ENCODE measurements around the gene NR3C2.
"Not testable (repeated sequence)": the region's sequence is repeated elsewhere in the genome, so short reads cannot be mapped to it uniquely, and the experiment has no call there.

Gene NR3C2

DNA sequence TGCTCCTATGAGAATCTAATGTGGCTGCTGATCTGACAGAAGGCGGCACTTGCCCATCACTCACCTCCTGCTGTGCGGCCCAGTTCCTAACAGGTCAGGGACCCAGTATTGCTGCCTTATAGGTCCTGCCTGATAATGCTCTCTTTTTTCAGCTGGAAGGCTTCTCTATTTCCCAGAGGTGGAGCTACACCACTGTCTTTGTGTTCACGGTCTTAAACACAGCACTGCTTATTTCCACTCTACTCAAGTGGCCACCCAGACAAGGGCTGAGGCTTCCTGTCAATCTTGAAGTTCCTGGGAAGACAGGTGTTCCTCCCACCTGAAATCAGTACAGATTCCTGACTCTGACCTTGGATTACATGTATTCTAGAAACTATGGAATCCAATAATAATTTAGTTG is 270.6 kb downstream of the NR3C2 start:
- DNase-seq (ENCODE audit: low read depth in 1 of 2, low spot score in 1 of 2), result no peak

DNA sequence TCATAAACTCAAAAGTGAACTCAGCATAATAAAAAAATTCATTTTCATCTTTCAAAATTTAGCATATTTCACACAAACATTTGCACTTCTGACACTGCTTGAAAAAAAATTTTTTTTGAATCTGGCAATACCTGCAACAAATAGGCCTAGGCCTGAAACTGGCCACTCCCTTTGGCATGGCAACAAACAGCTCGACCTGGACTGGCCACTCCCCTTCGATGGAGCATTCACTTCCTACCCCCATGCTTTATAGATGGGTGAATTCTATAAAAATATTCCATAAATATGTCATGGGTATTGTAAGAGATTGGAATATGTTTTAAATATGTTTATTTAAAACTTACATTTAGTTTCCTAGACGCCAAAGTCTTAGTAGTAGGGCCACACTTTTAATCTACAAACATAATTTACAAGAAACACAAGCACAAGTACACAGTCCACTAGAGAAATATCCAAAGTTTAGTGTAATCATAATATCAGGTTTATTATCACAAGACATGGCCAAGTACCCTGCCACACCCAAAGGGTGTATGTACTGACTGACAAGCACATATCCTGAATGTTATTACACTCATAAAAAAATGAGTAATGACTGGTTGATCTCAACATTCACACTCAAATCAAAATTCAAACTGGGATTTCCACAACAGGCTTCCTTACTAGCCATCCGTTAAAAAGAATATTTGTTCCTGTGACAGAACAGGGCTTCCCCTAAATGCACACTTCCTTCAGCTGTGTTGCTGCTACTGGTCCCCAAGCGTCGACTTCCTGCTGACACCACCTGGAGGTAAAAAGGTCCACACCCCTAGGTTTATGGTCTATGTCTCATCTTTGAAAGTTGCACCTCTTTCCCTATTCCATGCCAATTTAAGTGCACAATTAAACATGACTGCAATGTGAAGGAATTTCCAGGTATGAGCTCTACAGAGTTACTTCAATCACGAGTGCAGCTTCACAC is 271.5 kb downstream of the NR3C2 start:
- DNase-seq (ENCODE audit: low read depth in 1 of 2, low spot score in 1 of 2), result no peak

DNA sequence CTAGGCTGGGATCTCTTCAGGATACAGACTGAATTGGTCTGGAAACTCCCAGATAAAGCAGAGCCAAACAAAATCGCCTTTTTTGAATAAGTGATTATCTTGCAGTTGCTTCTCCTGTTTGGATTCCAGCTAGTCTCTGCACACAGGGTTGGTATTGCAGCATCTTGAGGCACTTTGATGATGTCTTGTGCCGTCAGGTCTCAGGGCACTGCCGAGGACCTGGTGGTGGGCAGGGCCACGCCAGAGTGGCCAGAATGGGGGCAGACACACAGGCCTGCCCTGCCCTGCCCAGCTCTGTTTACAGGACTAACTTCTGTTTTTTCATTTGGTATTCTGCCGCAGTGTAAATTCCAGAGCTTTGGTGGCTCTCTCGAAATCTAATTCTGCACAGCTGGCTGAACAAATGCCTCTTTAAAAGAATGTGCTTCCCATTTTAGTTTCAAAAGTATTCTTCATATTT is 276.1 kb downstream of the NR3C2 start:
- DNase-seq (ENCODE audit: low read depth in 1 of 2, low spot score in 1 of 2), result no peak

DNA sequence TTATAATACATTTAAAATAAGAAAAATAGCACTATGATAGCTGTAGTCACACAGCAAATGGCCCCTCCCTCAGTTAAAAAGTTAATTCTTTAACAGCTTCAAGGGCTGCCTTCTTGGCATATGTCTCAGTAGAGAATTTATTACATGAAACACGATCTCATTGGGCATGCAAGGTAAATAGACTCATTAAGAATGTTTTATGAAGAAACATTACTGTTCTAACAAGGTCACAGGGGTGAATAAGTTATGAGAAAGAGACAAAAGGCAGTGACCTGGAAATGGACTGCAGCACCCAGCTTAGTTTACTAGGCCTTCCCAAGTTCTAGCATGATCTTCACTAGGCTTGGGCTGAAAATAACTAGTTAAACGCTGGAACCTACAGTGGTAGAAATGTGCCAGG is 277.7 kb downstream of the NR3C2 start:
- DNase-seq (ENCODE audit: low read depth in 1 of 2, low spot score in 1 of 2), result no peak

DNA sequence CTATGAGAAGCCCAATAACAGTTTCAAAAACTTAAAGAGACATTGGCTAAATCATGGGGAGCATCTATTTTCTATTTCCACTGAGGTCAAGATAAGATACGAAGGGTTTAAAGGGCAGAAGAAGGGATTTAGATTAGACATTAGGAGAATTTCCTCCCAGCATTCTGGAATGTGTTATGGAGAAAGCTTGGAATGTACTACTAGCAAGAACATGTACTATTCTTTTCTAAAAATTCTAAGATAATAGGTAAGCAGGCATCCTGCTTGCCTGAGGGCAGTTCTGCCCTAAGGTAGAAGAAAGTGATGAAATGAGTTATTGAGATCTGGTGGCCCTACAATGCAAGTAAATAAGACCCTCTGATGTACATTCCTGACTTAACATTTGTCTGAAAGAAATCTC is 279.2 kb downstream of the NR3C2 start:
- DNase-seq (ENCODE audit: low read depth in 1 of 2, low spot score in 1 of 2), result no peak

DNA sequence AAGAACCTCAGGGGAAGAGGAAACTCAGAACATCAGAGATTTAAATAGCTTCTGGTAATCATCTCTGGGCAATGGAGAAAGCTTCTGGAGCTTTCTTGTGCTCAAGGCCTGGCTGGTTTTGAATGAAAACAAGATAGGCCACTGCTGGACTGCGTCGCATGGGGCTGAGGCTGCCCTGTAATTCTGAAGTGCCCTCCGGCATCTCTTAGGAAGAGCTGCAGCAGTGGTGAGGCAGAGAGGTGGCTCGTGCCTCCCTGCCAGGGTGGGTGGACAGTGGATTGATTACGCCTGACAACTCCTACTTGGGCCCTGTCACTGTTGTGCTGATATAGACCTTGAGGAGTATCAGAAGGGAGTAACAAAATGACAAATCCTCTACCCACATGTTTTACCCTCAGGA is 279.7 kb downstream of the NR3C2 start:
- DNase-seq (ENCODE audit: low read depth in 1 of 2, low spot score in 1 of 2), result no peak

DNA sequence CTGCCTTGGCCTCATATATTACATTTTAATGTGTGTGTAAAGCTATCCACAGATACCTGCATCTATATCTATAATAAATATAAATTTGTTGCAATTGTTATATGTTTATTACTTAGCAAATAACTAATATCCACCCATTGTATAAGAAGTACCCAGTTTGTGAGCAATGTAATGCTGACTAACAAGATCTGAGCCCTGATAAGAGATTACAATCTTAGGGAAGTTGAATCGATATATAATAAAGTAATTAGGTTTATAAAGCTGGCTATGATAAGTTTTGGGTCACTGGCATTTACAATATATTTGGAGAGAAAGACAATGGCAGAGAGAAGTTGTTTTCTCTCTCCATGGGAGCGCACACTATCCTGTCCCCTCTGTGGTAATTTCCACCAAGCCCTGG is 280.6 kb downstream of the NR3C2 start:
- DNase-seq (ENCODE audit: low read depth in 1 of 2, low spot score in 1 of 2), result no peak

DNA sequence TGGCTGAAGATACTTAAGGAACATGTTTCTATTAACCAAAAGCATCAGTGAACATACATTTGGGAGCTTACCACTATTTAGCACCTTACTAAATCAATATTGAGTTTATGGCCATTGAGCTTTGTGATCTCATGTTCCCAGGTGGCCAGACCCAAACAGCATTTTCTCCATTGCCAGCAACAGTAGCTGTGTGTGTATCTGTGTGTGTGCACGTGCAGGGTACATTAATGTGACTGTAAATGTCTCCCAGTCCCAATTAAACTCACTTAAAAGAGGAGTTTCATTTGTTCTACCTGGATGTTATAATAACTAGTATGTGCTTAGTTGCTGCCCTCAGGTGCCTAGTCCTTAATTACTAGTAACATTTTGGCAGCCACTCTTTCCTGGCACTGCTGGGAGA is 282.4 kb downstream of the NR3C2 start:
- no peak for DNase-seq (ENCODE audit: low read depth in 1 of 2, low spot score in 1 of 2)

DNA sequence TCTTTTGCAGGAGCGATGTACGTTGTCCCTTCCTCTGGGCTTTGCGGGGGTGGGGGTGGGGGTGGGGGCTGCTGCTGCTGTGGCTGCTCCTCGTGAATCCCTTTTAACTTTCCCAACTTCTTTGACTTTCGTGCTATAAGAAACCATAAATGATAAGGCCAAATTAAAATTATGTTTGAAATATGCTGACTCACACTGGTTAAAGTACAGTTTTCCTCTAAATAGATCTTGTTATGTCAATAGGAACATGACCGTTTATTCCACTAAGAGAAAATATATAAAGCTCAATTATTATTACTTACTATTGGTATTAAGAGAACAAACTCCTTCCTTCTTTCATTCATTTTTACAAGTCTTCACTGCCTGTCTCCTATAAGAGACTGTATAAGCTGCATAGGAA is 287.4 kb downstream of the NR3C2 start:
- no peak for DNase-seq (ENCODE audit: low read depth in 1 of 2, low spot score in 1 of 2)

DNA sequence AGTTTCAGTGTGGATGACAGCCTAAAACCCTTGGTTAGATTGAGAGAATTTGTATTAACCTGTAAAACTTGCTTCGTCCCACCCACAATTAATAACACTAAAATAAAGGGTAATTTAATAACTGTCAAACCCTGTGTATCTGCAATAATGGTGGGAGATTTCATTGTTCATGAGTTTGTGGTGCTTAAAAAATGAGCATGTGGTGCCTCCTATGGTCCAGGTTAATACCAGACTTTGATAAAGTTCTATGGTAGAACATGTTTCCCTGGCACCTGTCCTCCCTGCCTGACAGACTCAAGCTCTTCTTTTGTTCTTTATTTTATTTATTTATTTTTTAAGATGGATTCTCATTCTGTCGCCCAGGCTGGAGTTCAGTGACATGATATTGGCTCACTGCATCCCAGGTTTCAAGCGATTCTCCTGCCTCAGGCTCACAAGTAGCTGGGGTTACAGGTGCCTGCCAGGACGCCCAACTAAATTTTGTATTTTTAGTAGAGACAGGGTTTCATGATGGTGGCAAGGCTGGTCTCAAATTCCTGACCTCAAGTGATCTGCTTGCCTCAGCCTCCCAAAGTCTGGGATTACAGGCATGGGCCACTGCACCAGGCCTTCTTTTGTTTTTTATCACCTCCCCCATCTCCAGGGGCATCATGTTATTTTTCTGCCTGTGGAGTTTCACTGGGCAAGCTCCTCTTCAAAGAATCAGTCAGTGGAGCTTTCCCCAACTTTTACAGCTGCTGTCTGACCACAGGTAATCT is 289.2 kb downstream of the NR3C2 start:
- DNase-seq (ENCODE audit: low read depth in 1 of 2, low spot score in 1 of 2), result no peak

DNA sequence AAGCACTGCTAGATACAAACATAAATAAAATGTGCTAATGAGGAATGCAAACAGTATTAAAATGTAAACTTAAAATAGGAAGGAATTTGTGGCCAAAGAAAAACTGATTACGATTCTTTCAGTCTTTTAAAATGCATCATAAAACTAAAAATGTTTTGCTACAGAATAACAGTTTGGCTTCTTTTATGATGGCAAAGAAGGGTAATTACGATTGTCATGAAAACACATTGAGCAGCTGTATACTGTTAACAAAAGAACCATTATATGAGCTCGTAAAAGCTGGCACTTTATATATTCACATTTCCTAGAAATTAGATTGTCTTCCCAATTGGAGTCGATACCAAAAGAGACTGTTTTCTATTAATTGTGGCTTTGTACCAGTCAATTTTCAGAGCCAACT is 290.4 kb downstream of the NR3C2 start:
- DNase-seq (ENCODE audit: low read depth in 1 of 2, low spot score in 1 of 2), result no peak

DNA sequence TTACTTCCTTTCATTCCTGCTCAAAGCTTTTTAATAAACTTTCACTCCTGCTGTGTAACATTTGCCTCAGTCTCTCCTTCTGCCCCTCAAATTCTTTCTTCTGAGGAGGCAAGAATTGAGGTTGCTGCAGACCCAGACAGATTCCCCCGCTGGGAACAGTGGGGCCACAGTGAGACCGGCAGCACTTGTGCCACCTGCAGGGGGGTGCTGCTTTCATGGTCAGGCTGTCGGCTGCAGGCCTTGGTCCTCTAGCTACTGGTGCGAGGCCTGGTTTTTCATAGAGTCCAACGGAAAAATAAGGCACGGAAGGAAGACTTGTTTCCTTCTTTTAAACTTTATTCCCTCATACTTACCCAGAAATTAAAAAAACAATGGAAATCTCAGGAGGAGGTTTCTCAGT is 296.7 kb downstream of the NR3C2 start:
- no peak for DNase-seq (ENCODE audit: low read depth in 1 of 2, low spot score in 1 of 2)

DNA sequence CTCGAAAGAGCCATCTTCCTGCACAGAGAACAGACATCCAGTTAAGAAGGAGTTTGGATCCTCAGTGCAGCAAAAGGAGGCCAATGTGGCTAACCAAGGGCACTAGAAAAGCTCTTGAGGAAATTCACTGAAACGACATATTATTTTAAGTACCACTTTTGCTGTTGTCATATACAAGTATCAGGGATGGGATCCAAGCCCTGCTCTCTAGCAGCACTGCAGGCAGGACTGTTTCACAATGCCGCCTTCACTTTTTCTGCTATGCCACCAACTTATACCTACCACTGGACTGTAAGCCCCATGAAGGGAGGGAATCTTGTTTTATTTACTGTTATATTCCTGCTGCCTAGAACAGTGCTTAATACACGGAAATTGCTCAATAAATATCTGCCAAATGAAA is 299.0 kb downstream of the NR3C2 start:
- DNase-seq (ENCODE audit: low read depth in 1 of 2, low spot score in 1 of 2), result no peak

DNA sequence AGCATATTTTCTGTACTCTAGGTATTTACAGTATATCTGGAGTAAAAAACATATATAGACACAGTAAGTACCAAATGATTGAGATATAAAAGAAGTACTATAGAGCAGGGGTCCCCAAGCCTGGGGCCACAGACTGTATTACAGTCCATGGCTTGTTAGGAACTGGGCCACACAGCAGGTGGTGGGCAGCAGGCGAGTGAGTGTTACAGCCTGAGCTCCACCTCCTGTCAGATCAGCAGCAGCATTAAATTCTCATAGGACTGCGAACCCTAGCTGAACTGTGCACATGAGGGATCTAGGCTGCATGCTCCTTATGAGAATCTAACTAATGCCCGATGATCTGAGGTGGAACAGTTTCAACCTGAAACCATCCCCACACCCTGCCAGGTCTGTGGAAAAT is 300.7 kb downstream of the NR3C2 start:
- no peak for DNase-seq (ENCODE audit: low read depth in 1 of 2, low spot score in 1 of 2)

DNA sequence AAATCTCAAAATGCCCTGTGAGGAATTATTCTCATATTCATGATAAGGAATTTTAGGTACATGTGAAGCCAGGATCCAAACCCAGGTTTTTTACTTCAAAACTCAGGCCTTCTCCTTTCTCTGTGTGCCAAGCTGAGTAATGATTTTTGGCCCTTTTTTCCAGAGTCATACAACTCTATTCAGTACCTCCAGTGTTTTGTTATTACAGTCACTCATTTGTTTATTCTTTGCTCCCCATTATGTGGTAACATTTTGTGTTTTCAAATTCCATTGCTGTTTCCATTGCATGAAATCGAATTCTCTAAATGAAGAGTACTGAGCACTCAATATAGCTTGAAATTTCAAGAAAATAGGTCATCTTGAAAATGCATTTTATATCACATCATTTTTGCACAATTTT is 315.4 kb downstream of the NR3C2 start:
- DNase-seq (ENCODE audit: low read depth in 1 of 2, low spot score in 1 of 2), result no peak

DNA sequence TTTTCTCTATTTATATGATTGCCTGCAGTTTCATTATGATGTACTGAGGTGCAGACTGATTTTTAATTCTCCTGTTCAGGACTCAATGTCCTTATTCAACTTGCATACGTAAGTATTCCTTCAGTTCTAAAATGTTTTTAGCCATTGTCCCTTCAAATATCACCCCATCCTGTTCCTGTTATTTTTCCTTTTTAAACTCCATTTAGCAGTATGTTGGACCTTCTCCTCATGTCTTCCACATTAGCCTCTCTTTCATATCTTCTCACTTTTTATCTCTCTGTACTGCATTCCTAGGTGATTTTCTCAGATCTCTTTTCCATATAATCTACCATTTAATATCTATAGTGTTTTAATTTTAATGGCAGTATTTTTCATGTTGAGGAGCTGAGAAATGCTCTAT is 317.7 kb downstream of the NR3C2 start:
- DNase-seq (ENCODE audit: low read depth in 1 of 2, low spot score in 1 of 2), result no peak

DNA sequence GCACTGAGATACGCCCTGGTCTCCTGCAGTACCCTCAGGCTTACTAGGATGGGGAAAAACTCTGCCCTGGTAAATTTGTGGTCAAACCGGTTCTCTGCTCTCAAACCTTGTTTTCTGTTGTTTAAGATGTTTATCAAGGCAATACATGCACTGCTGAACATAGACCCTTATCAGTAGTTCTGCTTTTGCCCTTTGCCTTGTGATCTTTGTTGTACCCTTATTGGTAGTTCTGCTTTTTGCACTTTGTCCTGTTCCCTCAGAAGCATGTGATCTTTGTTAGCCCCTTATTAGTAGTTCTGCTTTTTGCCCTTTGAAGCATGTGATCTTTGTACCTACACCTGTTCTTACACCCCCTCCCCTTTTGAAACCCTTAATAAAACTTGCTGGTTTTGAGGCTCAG is 319.1 kb downstream of the NR3C2 start:
- DNase-seq (ENCODE audit: low read depth in 1 of 2, low spot score in 1 of 2), result not testable (repeated sequence)

DNA sequence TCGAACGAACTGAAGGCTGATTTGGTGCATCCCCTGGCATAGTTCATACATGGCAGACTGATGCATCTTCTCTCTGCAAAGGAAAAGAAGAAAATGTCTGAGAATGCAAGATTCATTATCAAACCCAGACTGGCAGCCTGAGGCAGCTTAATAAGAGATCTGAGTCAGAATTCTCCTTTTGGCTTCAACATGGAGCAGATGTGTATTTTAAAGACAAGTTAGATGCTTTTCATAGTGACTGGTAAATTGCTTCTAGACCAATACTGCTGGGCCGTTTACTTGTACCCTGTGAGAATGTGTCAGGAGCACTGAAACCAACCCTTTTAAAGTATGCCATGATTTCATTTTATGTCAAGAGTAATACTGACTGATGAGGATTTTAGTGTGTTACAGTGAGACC is 322.0 kb downstream of the NR3C2 start:
- no peak for DNase-seq (ENCODE audit: low read depth in 1 of 2, low spot score in 1 of 2)

DNA sequence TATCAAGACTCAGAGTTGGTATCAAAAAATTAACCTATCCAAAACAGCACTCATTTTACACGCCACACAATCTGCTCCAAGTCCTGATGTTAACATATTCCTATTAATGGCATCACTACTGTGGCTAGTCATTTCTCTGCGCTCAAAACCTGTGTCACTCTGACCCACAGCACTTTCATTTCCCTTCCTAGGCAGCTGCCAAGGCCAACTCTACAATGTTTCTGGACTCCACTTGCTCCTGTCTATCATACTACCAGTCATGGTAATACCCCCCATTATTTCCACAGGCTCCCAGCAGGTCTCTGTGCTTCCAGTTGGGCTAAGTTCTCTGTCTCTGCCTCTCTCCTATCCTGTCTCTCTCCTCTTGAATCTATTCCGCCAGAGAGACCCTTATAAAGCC is 323.6 kb downstream of the NR3C2 start:
- no peak for DNase-seq (ENCODE audit: low read depth in 1 of 2, low spot score in 1 of 2)

DNA sequence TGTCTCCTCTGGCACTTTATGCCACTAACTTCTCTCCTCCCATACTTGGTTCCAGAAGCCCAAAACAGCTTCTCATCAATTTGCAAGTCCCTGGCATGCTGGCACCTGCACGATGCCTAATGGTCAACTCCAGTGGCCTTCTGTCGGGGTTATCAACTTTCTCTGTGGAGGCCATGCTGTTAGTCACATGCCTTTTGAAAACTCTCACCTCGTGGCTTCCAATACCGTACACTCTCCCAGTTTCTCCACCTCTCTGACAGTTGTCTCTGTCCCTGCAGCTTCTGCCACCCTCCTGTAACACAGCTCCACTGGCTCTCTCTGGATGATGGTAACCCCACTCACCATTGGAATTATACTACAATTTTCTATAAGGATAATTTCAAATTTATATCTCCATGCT is 324.0 kb downstream of the NR3C2 start:
- no peak for DNase-seq (ENCODE audit: low read depth in 1 of 2, low spot score in 1 of 2)

DNA sequence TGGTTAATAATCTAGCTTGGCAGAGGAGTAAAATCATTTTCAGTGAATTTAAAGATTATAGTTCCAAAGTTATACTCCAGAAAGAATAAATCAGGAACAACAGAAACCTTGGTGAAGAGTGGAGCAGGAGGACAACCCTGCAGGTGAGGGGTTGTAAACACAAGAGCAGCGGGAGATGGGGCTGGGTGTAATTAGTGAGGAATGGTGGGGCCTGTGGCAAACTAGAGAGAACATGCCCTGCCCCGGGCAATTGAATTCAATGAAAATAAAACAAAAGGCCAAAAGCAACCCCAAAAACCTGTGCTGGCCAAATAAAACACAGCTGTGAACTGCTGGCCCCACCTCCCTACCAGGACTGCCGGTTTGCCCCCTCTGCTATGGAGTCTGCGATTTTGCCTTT is 325.2 kb downstream of the NR3C2 start:
- DNase-seq (ENCODE audit: low read depth in 1 of 2, low spot score in 1 of 2), result no peak

DNA sequence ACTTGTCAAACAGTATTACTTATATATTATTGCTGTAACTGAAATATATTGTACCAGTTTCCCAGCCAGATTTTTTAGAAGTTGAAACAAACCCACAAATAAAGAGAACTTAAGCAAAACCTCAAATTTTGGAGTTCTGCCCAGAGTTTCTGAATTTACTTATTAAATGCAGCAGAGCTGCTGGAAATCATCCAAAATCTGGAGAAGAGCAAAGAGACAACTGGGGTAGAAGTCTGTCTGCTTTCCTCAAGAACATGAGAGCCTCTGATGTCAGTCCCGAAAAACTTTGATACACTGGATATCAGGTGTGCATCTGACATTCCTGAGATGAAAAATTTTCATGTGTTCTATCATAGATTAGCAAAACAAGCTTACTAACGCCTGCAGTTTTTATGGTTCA is 325.9 kb downstream of the NR3C2 start:
- DNase-seq (ENCODE audit: low read depth in 1 of 2, low spot score in 1 of 2), result no peak
